HepG2 (cell line): ENCODE measurements around the gene TRAP1. TPM values are rescaled to one million over a fixed set of nuclear protein-coding genes. Genes with fewer than 3 reads are reported as not detected.

Experiments
- ATAC-seq: fragments of 200-7000 bp; cut with Tn5 transposase; 3 replicates; pipeline ENCODE4 v1.9.1; 2020; ENCODE audit warnings: mild to moderate bottlenecking, moderate library complexity
- BruUV-seq: library from RNA; stranded (reverse); fragments of 400-500 nt; replicated peaks from 2 replicates; lab custom pipeline; 2021; lab: Mats Ljungman, UMichigan
- CTCF ChIA-PET: fragments of 300-600 bp; formaldehyde crosslinking; extraction: SDS; loops from one replicate; lab custom pipeline; 2021; ENCODE audit warnings: low total read pairs, inconsistent platforms, low intra/inter-chr PET ratio; lab: Yijun Ruan, JAX
- POLR2A ChIA-PET: fragments of 350-600 bp; sonication (Branson Sonifier 250); formaldehyde crosslinking; loops from one replicate; lab custom pipeline; 2020; ENCODE audit warnings: antibody characterized with exemption, inconsistent platforms; lab: Yijun Ruan, JAX
- DNase-seq: peaks from one replicate; pipeline ENCODE4 v3.0.0-alpha.2; 2015; ENCODE audit warnings: low spot score
- FAIRE-seq: peaks from 3 replicates; lab custom pipeline; 2011; peaks lifted over from hg19 to GRCh38; lab: Jason Lieb, UNC
- H2AFZ ChIP-seq: one replicate; pipeline ENCODE4 v1.6.1; 2011; ENCODE audit warnings: low read length, inconsistent platforms
- H3K27ac ChIP-seq: fragments of 300-600 bp; 3 replicates; pipeline ENCODE4 v1.8.0; 2011; ENCODE audit warnings: mixed run types, mild to moderate bottlenecking, mixed read lengths, low read length, inconsistent platforms; ENCODE audit not compliant: insufficient read depth; ENCODE audit errors: extremely low read length
- H3K27me3 ChIP-seq, 2 experiments: fragments of 200-600 bp in 1 of 2; 2 replicates in 1 of 2; 3 replicates in 1 of 2; pipeline versions ENCODE4 v1.6.0 to v1.8.0; 2011; ENCODE audit warnings: low read length in 2 of 2, mild to moderate bottlenecking in 2 of 2, moderate library complexity in 2 of 2, inconsistent platforms in 1 of 2; ENCODE audit not compliant: insufficient read depth in 2 of 2, control insufficient read depth in 1 of 2
- H3K36me3 ChIP-seq, 2 experiments: fragments of 200-600 bp in 1 of 2; replicated peaks in 1 of 2; 2 replicates in 1 of 2; 3 replicates in 1 of 2; pipeline versions ENCODE4 v1.5.1 to v1.8.0; 2011; ENCODE audit warnings: low read length in 2 of 2, inconsistent platforms in 1 of 2; ENCODE audit not compliant: insufficient read depth in 2 of 2, control insufficient read depth in 1 of 2
- H3K4me1 ChIP-seq: 2 replicates; pipeline ENCODE4 v1.5.1; 2012; ENCODE audit warnings: low read length, inconsistent platforms; ENCODE audit not compliant: insufficient read depth
- H3K4me2 ChIP-seq: 2 replicates; pipeline ENCODE4 v1.6.0; 2011; ENCODE audit warnings: low read depth, low read length, inconsistent platforms
- H3K4me3 ChIP-seq, 3 experiments: fragments of 200-600 bp in 1 of 3; sonication (generic), shearing (Covaris generic) in 1 of 3; replicated peaks in 1 of 3; 2 replicates each; pipeline ENCODE4 v1.5.1; 2011 to 2016; ENCODE audit warnings: low read length in 3 of 3, inconsistent platforms in 2 of 3, low read depth in 2 of 3, mild to moderate bottlenecking in 2 of 3, control low read depth in 1 of 3, mixed read lengths in 1 of 3; ENCODE audit not compliant: insufficient read depth in 1 of 3
- H3K79me2 ChIP-seq: one replicate; pipeline ENCODE4 v1.6.1; 2011; ENCODE audit warnings: low read length, inconsistent platforms; ENCODE audit not compliant: insufficient read depth
- H3K9ac ChIP-seq: 2 replicates; pipeline ENCODE4 v1.6.0; 2011; ENCODE audit warnings: mild to moderate bottlenecking, low read depth, low read length, inconsistent platforms; ENCODE audit not compliant: insufficient read depth
- H3K9me3 ChIP-seq: 2 replicates; pipeline ENCODE4 v1.5.1; 2012; ENCODE audit warnings: mild to moderate bottlenecking, low read length
- H4K20me1 ChIP-seq: 2 replicates; pipeline ENCODE4 v1.6.0; 2011; ENCODE audit warnings: inconsistent platforms, mild to moderate bottlenecking, low read length, moderate library complexity; ENCODE audit not compliant: insufficient read depth
- CREB1 ChIP-seq, 2 experiments: fragments of 450-650 bp in 1 of 2; IDR thresholded peaks; 2 replicates each; pipeline ENCODE4 v1.6.1; 2016 to 2017; ENCODE audit warnings: control low read depth in 1 of 2, mild to moderate bottlenecking in 1 of 2, missing compliant biosample characterization in 1 of 2, missing genetic modification characterization in 1 of 2
- WGBS: methylation state at CpG from one replicate; pipeline ENCODE4 v1.1.6; 2017; ENCODE audit warnings: low lambda C conversion rate; 5-methylcytosine and 5-hydroxymethylcytosine counted together
- in situ Hi-C: cut with HindIII; loops from 2 replicates; pipeline ENCODE4 v1.10.0; 2017; ENCODE audit warnings: low pct_unique_long_range_greater_than_20kb; ENCODE audit not compliant: extremely low pct_ligation_motif_present
- intact Hi-C: fragments of 100-400 bp; cut with micrococcal nuclease; formaldehyde crosslinking; loops from one replicate; pipeline ENCODE4 v1.10.0; 2022; ENCODE audit not compliant: unreplicated experiment
- polyA plus RNA-seq, 8 experiments: library from polyadenylated mRNA; depleted of rRNA in 3 of 8; stranded (reverse) in 7 of 8; unstranded in 1 of 8; fragments of >200 nt; fragmentation: Illumina TruSeq in 4 of 8; extraction: Trizol in 4 of 8; gene quantifications; 2 replicates each; pipeline versions ENCODE4 v1.2.1 to v1.2.3, GENCODE V29; 2011 to 2016; ENCODE audit warnings: low read depth in 4 of 8, missing spikeins in 1 of 8, mixed read lengths in 1 of 8; ENCODE audit not compliant: insufficient read depth in 1 of 8
- total RNA-seq, 5 experiments: library from RNA; depleted of rRNA; stranded (reverse); fragments of >200 nt; fragmentation: Illumina TruSeq; extraction: Trizol; gene quantifications; 2 replicates each; pipeline ENCODE4 v1.2.3, GENCODE V29; 2016; ENCODE audit warnings: low read depth in 1 of 5
- TF ChIP-seq, protein P1 (sequence below): sonication (generic); formaldehyde crosslinking; IDR thresholded peaks from 2 replicates; pipeline ENCODE4 v1.5.1; 2020; ENCODE audit warnings: mild to moderate bottlenecking, missing genetic modification reagents, moderate library complexity

Gene TRAP1
- total and polyA plus RNA-seq, 2 of the 13 experiments (the other 11 are each of a cell fraction or from before 2014, with no cell fraction given) = 127 to 240 TPM

- H3K4me1 ChIP-seq = peaks cover 47% of the 10 kb centered on the region
- POLR2A ChIA-PET = no interaction called here
Measured at GRCh38 chr16:3638916-3639644, 78.2 kb downstream of the TRAP1 start.

More at GRCh38 chr16:3638916-3639644, 78.2 kb downstream of the TRAP1 start:
- peak overlapping the region; percentile 68 for H3K27ac ChIP-seq
- in situ Hi-C loops (no loop called here), intact Hi-C loops (no loop called here)
- no peak for DNase-seq
- H3K4me3 ChIP-seq = no peak overlapping the region
- H3K79me2 ChIP-seq = peaks cover 6% of the 10 kb centered on the region
- no peak overlapping the region for H3K9ac ChIP-seq
- no peak overlapping the region for H3K4me2 ChIP-seq
- CTCF ChIA-PET = no interaction called here
- peaks cover 1 to 2% of the 10 kb centered on the region in 2 experiments; a peak in 1 of 5 replicates for H3K36me3 ChIP-seq
- no peak overlapping the region for H2AFZ ChIP-seq
- ATAC-seq = no peak
- no peaks in the 10 kb centered on the region for H3K9me3 ChIP-seq
- WGBS = 90% methylated on average over 13 of the region's 13 CpGs
- no TSS peak for BruUV-seq
- H3K27me3 ChIP-seq = no peaks in the 10 kb centered on the region
- TF ChIP-seq CREB1 (IDR thresholded peaks at IDR 0.05) (no peak), CREB1 (CRISPR knock-in tag; IDR thresholded peaks at IDR 0.05) (no peak)
- TF ChIP-seq, protein P1, sequence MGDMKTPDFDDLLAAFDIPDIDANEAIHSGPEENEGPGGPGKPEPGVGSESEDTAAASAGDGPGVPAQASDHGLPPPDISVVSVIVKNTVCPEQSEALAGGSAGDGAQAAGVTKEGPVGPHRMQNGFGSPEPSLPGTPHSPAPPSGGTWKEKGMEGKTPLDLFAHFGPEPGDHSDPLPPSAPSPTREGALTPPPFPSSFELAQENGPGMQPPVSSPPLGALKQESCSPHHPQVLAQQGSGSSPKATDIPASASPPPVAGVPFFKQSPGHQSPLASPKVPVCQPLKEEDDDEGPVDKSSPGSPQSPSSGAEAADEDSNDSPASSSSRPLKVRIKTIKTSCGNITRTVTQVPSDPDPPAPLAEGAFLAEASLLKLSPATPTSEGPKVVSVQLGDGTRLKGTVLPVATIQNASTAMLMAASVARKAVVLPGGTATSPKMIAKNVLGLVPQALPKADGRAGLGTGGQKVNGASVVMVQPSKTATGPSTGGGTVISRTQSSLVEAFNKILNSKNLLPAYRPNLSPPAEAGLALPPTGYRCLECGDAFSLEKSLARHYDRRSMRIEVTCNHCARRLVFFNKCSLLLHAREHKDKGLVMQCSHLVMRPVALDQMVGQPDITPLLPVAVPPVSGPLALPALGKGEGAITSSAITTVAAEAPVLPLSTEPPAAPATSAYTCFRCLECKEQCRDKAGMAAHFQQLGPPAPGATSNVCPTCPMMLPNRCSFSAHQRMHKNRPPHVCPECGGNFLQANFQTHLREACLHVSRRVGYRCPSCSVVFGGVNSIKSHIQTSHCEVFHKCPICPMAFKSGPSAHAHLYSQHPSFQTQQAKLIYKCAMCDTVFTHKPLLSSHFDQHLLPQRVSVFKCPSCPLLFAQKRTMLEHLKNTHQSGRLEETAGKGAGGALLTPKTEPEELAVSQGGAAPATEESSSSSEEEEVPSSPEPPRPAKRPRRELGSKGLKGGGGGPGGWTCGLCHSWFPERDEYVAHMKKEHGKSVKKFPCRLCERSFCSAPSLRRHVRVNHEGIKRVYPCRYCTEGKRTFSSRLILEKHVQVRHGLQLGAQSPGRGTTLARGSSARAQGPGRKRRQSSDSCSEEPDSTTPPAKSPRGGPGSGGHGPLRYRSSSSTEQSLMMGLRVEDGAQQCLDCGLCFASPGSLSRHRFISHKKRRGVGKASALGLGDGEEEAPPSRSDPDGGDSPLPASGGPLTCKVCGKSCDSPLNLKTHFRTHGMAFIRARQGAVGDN (CRISPR knock-in tag) = 0 out of 2 replicates have a peak, but pooled peaks have one; percentile 12
- TF ChIP-seq, all 625 proteins: peak for 1
- no peak for FAIRE-seq
- H4K20me1 ChIP-seq = no peaks in the 10 kb centered on the region
